ENCODE measurements around the gene THADA.

THADA gene

GRCh38 chr2:43486603-43487002, 109.2 kb downstream of the THADA start:
- TF ChIP-seq CTCF (conservative IDR thresholded peaks at IDR 0.05; ENCODE audit: low read depth, low read length): no peak
- peaks cover 48% of the 10 kb centered on the region for H3K4me1 ChIP-seq (ENCODE audit: low read depth, poor library complexity, severe bottlenecking)
- no peaks in the 10 kb centered on the region for H3K36me3 ChIP-seq (ENCODE audit: insufficient read depth)
- H3K9ac ChIP-seq: no peak overlapping the region
- H3K79me2 ChIP-seq (ENCODE audit: insufficient read depth, low read depth): no peaks in the 10 kb centered on the region
- H3K4me3 ChIP-seq (IDR thresholded peaks at IDR 0.05; ENCODE audit: insufficient read depth, low read depth, low read length): no peak overlapping the region
- no peak overlapping the region for H2AFZ ChIP-seq (ENCODE audit: low read depth)
- H4K20me1 ChIP-seq (ENCODE audit: insufficient read depth): no peaks in the 10 kb centered on the region
- no peak overlapping the region for H3K27ac ChIP-seq
- H3K4me2 ChIP-seq: no peak overlapping the region
- H3K27me3 ChIP-seq (ENCODE audit: insufficient read depth, low read depth): no peaks in the 10 kb centered on the region

GRCh38 chr2:43484323-43484930, 111.4 kb downstream of the THADA start:
- Histone ChIP-seq H3K36me3 (ENCODE audit: insufficient read depth) (no peaks in the 10 kb centered on the region), H3K27me3 (ENCODE audit: insufficient read depth, low read depth) (no peaks in the 10 kb centered on the region), H3K27ac (no peak overlapping the region), H3K79me2 (ENCODE audit: insufficient read depth, low read depth) (no peaks in the 10 kb centered on the region), H3K9ac (no peak overlapping the region), H3K4me2 (no peak overlapping the region; the same call in 1 of the 2 replicates), H3K4me3 (IDR thresholded peaks at IDR 0.05; ENCODE audit: insufficient read depth, low read depth, low read length) (no peak overlapping the region), H4K20me1 (ENCODE audit: insufficient read depth) (no peaks in the 10 kb centered on the region), H2AFZ (ENCODE audit: low read depth) (no peak overlapping the region), H3K4me1 (ENCODE audit: low read depth, poor library complexity, severe bottlenecking) (peaks cover 38% of the 10 kb centered on the region)
- TF ChIP-seq CTCF (conservative IDR thresholded peaks at IDR 0.05; ENCODE audit: low read depth, low read length): peak; percentile 91

GRCh38 chr2:43482961-43483360, 112.9 kb downstream of the THADA start:
- Histone ChIP-seq H2AFZ (ENCODE audit: low read depth) (no peak overlapping the region), H3K9ac (no peak overlapping the region), H3K27ac (no peak overlapping the region), H3K4me1 (ENCODE audit: low read depth, poor library complexity, severe bottlenecking) (peaks cover 52% of the 10 kb centered on the region), H4K20me1 (ENCODE audit: insufficient read depth) (no peaks in the 10 kb centered on the region), H3K79me2 (ENCODE audit: insufficient read depth, low read depth) (no peaks in the 10 kb centered on the region), H3K4me3 (IDR thresholded peaks at IDR 0.05; ENCODE audit: insufficient read depth, low read depth, low read length) (no peak overlapping the region), H3K27me3 (ENCODE audit: insufficient read depth, low read depth) (no peaks in the 10 kb centered on the region), H3K36me3 (ENCODE audit: insufficient read depth) (no peaks in the 10 kb centered on the region), H3K4me2 (no peak overlapping the region)
- no peak for TF ChIP-seq CTCF (conservative IDR thresholded peaks at IDR 0.05; ENCODE audit: low read depth, low read length)

- Histone ChIP-seq H3K36me3 (ENCODE audit: insufficient read depth) (no peaks in the 10 kb centered on the region), H4K20me1 (ENCODE audit: insufficient read depth) (no peaks in the 10 kb centered on the region), H3K4me3 (IDR thresholded peaks at IDR 0.05; ENCODE audit: insufficient read depth, low read depth, low read length) (no peak overlapping the region), H3K4me2 (0 out of 2 replicates have a peak overlapping the region, but pooled peaks have one; percentile 2), H2AFZ (ENCODE audit: low read depth) (no peak overlapping the region), H3K27ac (no peak overlapping the region), H3K4me1 (ENCODE audit: low read depth, poor library complexity, severe bottlenecking) (peaks cover 61% of the 10 kb centered on the region), H3K27me3 (ENCODE audit: insufficient read depth, low read depth) (no peaks in the 10 kb centered on the region), H3K79me2 (ENCODE audit: insufficient read depth, low read depth) (no peaks in the 10 kb centered on the region), H3K9ac (no peak overlapping the region)
- no peak for TF ChIP-seq CTCF (conservative IDR thresholded peaks at IDR 0.05; ENCODE audit: low read depth, low read length)
Observed at GRCh38 chr2:43481927-43482542, 113.8 kb downstream of the THADA start.

All from KMS-11 (cell line).